Measurements from ENCODE around the gene LENG9. TPM values are rescaled to one million over a fixed set of nuclear protein-coding genes. Genes with fewer than 3 reads are reported as not detected.

LENG9 gene
- total RNA-seq, 2 donors from 2014 or later, result 2.5 to 3.5 TPM

GRCh38 chr19:54455786-54456422, 7.7 kb downstream of the LENG9 start:
- H3K27me3 Mint-ChIP-seq (ENCODE audit: insufficient read depth), result no peaks in the 10 kb centered on the region
- no peak for TF ChIP-seq CTCF (conservative IDR thresholded peaks at IDR 0.05)
- H3K36me3 ChIP-seq (ENCODE audit: control insufficient read depth, insufficient read depth, low read length), result peaks cover 83% of the 10 kb centered on the region
- H3K36me3 Mint-ChIP-seq (ENCODE audit: low read depth), result peaks cover 80% of the 10 kb centered on the region
- peaks cover 5% of the 10 kb centered on the region for H3K4me1 ChIP-seq (ENCODE audit: control insufficient read depth, insufficient read depth, low read length)
- no peak overlapping the region for H3K27ac ChIP-seq (ENCODE audit: low read depth, low read length)
- no peak overlapping the region for H3K27ac Mint-ChIP-seq
- DNase-seq, result no peak
- H3K9me3 Mint-ChIP-seq, result no peaks in the 10 kb centered on the region
- H3K9ac ChIP-seq (ENCODE audit: extremely low read depth, low read length, poor library complexity, severe bottlenecking), result no peak overlapping the region
- H3K4me3 Mint-ChIP-seq, result no peak overlapping the region
- H3K9me3 ChIP-seq (ENCODE audit: control insufficient read depth, low read length), result no peaks in the 10 kb centered on the region
- peaks cover 8% of the 10 kb centered on the region for H3K4me1 Mint-ChIP-seq
- 95 to 97% methylated on average over 24 to 39 of the region's 40 CpGs for WGBS, 2 experiments (ENCODE audit: insufficient coverage in 1 of 2, insufficient read length in 1 of 2)
- no peak overlapping the region for H3K4me3 ChIP-seq (ENCODE audit: low read length)
- H3K27me3 ChIP-seq (ENCODE audit: control insufficient read depth, insufficient read depth, low read length, poor library complexity, severe bottlenecking), result no peaks in the 10 kb centered on the region

GRCh38 chr19:54454781-54455675, 8.6 kb downstream of the LENG9 start:
- H3K4me1 Mint-ChIP-seq, result peaks cover 17% of the 10 kb centered on the region
- Histone ChIP-seq H3K9ac (ENCODE audit: extremely low read depth, low read length, poor library complexity, severe bottlenecking) (no peak overlapping the region), H3K4me1 (ENCODE audit: control insufficient read depth, insufficient read depth, low read length) (peaks cover 9% of the 10 kb centered on the region), H3K9me3 (ENCODE audit: control insufficient read depth, low read length) (no peaks in the 10 kb centered on the region), H3K27ac (ENCODE audit: low read depth, low read length) (no peak overlapping the region), H3K4me3 (ENCODE audit: low read length) (no peak overlapping the region), H3K27me3 (ENCODE audit: control insufficient read depth, insufficient read depth, low read length, poor library complexity, severe bottlenecking) (no peaks in the 10 kb centered on the region), H3K36me3 (ENCODE audit: control insufficient read depth, insufficient read depth, low read length) (peaks cover 80% of the 10 kb centered on the region)
- no peak for DNase-seq
- peaks cover 78% of the 10 kb centered on the region for H3K36me3 Mint-ChIP-seq (ENCODE audit: low read depth)
- no peak for TF ChIP-seq CTCF (conservative IDR thresholded peaks at IDR 0.05)
- WGBS, 2 experiments (ENCODE audit: insufficient coverage in 1 of 2, insufficient read length in 1 of 2), result 94 to 97% methylated on average over 26 to 33 of the region's 33 CpGs
- no peaks in the 10 kb centered on the region for H3K27me3 Mint-ChIP-seq (ENCODE audit: insufficient read depth)
- no peak overlapping the region for H3K4me3 Mint-ChIP-seq
- H3K27ac Mint-ChIP-seq, result no peak overlapping the region
- no peaks in the 10 kb centered on the region for H3K9me3 Mint-ChIP-seq

DNA sequence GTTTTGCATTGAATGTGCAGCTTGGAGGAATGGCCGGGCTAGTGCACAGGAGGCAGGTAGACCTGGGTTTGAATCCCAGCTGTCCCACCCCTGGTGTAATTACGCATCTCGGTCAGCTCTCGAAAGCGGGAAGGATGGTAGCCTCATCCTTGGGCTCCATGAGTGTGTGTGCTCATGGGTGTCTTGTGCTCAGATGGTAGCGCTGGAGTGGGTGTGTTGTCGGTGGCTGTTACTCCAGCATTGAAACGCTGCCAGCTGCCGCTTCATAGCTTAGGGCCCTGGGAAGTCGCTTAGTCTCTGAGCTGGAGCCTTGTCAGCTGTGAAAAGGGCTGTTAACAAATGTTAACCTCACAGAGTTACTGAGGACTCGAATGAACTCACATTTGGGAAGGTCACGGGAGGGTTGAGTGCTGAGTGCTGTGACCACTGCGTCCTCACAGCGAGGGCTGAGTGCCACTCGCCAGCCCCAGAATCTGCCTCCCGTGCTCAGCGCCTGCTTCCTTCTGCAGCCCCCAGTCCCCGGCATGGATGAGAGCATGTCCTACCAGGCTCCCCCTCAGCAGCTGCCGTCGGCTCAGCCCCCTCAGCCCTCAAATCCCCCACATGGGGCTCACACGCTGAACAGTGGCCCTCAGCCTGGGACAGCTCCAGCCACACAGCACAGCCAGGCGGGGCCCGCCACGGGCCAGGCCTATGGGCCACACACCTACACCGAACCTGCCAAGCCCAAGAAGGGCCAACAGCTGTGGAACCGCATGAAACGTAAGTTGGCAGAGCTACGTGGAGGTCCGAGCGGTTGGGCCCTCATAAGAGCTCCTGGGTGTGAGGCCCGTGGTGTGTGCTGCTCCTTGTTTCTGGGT, 9.4 kb downstream of the LENG9 start:
- no peak overlapping the region for H3K27ac Mint-ChIP-seq
- no peak for TF ChIP-seq CTCF (conservative IDR thresholded peaks at IDR 0.05)
- no peak overlapping the region for H3K9ac ChIP-seq (ENCODE audit: extremely low read depth, low read length, poor library complexity, severe bottlenecking)
- peaks cover 20% of the 10 kb centered on the region for H3K4me1 Mint-ChIP-seq
- no peak overlapping the region for H3K27ac ChIP-seq (ENCODE audit: low read depth, low read length)
- no peak overlapping the region for H3K4me3 ChIP-seq (ENCODE audit: low read length)
- H3K4me1 ChIP-seq (ENCODE audit: control insufficient read depth, insufficient read depth, low read length), result peaks cover 9% of the 10 kb centered on the region
- peaks cover 72% of the 10 kb centered on the region for H3K36me3 ChIP-seq (ENCODE audit: control insufficient read depth, insufficient read depth, low read length)
- H3K9me3 ChIP-seq (ENCODE audit: control insufficient read depth, low read length), result no peaks in the 10 kb centered on the region
- 96% methylated on average over 23 to 31 of the region's 31 CpGs for WGBS, 2 experiments (ENCODE audit: insufficient coverage in 1 of 2, insufficient read length in 1 of 2)
- H3K36me3 Mint-ChIP-seq (ENCODE audit: low read depth), result peaks cover 72% of the 10 kb centered on the region
- H3K9me3 Mint-ChIP-seq, result no peaks in the 10 kb centered on the region
- H3K27me3 Mint-ChIP-seq (ENCODE audit: insufficient read depth), result no peaks in the 10 kb centered on the region
- DNase-seq, result no peak
- no peaks in the 10 kb centered on the region for H3K27me3 ChIP-seq (ENCODE audit: control insufficient read depth, insufficient read depth, low read length, poor library complexity, severe bottlenecking)
- H3K4me3 Mint-ChIP-seq, result no peak overlapping the region
